ENCODE measurements around the gene DDX41. TPM values are rescaled to one million over a fixed set of nuclear protein-coding genes. Genes with fewer than 3 reads are reported as not detected.

Gene DDX41
- total RNA-seq, 1 experiment from 2014 or later = 136 TPM

- TF ChIP-seq ZBTB21 (CRISPR knock-in tag; IDR thresholded peaks at IDR 0.05; ENCODE audit: borderline replicate concordance) (no peak), E2F5 (CRISPR knock-in tag; IDR thresholded peaks at IDR 0.05) (peak; percentile 40; the same call in 1 of the 2 replicates), SP1 (CRISPR knock-in tag; conservative IDR thresholded peaks at IDR 0.05) (peak; percentile 35; the same call in 1 of the 2 replicates), E2F4 (CRISPR knock-in tag; IDR thresholded peaks at IDR 0.05; ENCODE audit: borderline replicate concordance, low read depth) (no peak), ZNF138 (CRISPR knock-in tag; conservative IDR thresholded peaks at IDR 0.05) (no peak), USF2 (CRISPR knock-in tag; IDR thresholded peaks at IDR 0.05) (no peak), USF1 (CRISPR knock-in tag; IDR thresholded peaks at IDR 0.05) (peak; percentile 32; the same call in 1 of the 2 replicates), IRF1 (CRISPR knock-in tag; IDR thresholded peaks at IDR 0.05) (no peak), MYBL2 (CRISPR knock-in tag; IDR thresholded peaks at IDR 0.05) (no peak), ATF6 (CRISPR knock-in tag; IDR thresholded peaks at IDR 0.05) (no peak), HMGA2 (CRISPR knock-in tag; IDR thresholded peaks at IDR 0.05) (no peak), CREM (CRISPR knock-in tag; IDR thresholded peaks at IDR 0.05) (0 out of 2 replicates have a peak, but pooled peaks have one; percentile 22), CTCF (IDR thresholded peaks at IDR 0.05) (no peak), ZNF219 (CRISPR knock-in tag; IDR thresholded peaks at IDR 0.05; ENCODE audit: borderline replicate concordance) (no peak), ZNF317 (CRISPR knock-in tag; IDR thresholded peaks at IDR 0.05; ENCODE audit: borderline replicate concordance, low read depth) (no peak), ATF3 (CRISPR knock-in tag; conservative IDR thresholded peaks at IDR 0.05) (no peak), ZNF423 (CRISPR knock-in tag; IDR thresholded peaks at IDR 0.05) (peak; percentile 93)
Measured at GRCh38 chr5:177472460-177473442, 44.0 kb downstream of the DDX41 start (continued).

All from WTC11 (cell line).